ENCODE measurements around the gene KRTAP17-1. TPM values are rescaled to one million over a fixed set of nuclear protein-coding genes. Genes with fewer than 3 reads are reported as not detected.
"Not testable (repeated sequence)": the region's sequence is repeated elsewhere in the genome, so short reads cannot be mapped to it uniquely, and the experiment has no call there.

Gene KRTAP17-1
- total RNA-seq, 1 experiment from 2014 or later = not detected

DNA sequence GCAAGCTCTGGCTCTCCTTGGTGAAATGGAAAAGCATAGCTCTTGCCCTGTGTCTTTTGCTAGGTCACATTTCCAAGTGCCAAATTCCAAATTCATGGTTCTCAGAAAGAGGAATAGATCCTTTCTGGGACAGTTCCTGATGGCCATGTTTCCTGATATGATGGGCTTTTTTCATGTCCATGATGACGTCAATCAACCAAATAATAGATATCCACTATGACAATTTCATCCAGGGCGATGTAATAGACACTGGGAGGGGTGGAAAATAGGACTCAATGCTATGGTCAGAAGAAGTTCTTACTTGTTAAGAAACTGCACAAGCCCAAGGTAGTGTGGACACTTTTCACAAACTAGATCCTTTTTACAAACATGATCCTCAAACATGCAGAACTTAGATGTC is 35.7 kb upstream of the KRTAP17-1 start:
- no peaks in the 10 kb centered on the region for H3K27me3 ChIP-seq (ENCODE audit: insufficient read depth, low read length)
- no peaks in the 10 kb centered on the region; a peak in 1 of 5 replicates for H3K9me3 Mint-ChIP-seq
- H3K36me3 Mint-ChIP-seq (ENCODE audit: insufficient read depth in 1 of 3, low read depth in 3 of 3) = no peaks in the 10 kb centered on the region
- no peak overlapping the region for H2BK12ac ChIP-seq (ENCODE audit: insufficient read length, low read depth, low read length)
- H3K27me3 Mint-ChIP-seq (ENCODE audit: low read depth) = peaks cover 9% of the 10 kb centered on the region
- no peak overlapping the region for H4K5ac ChIP-seq (ENCODE audit: insufficient read length, low read depth, low read length)
- H3K79me1 ChIP-seq (ENCODE audit: insufficient read depth, low read depth, low read length, poor library complexity, severe bottlenecking) = no peaks in the 10 kb centered on the region
- H3K14ac ChIP-seq (ENCODE audit: insufficient read depth, low read length) = no peak overlapping the region
- H2BK20ac ChIP-seq (ENCODE audit: low read depth, low read length, poor library complexity, severe bottlenecking) = no peak overlapping the region
- H3K18ac ChIP-seq (ENCODE audit: insufficient read length, low read depth, low read length) = no peak overlapping the region
- WGBS (ENCODE audit: extremely low coverage, insufficient read length, low lambda C conversion rate) = no CpG with 5 or more reads among the region's 2 CpGs
- H2AFZ ChIP-seq (ENCODE audit: low read length) = no peak overlapping the region
- H4K8ac ChIP-seq (replicated peaks; ENCODE audit: insufficient read length, low read depth, low read length) = no peak overlapping the region
- no peaks in the 10 kb centered on the region for H3K4me1 ChIP-seq (ENCODE audit: insufficient read depth, low read length)
- no peak overlapping the region for H2BK15ac ChIP-seq (ENCODE audit: low read depth, low read length)
- no peak overlapping the region for H3T11ph ChIP-seq (ENCODE audit: low read length)
- no peak overlapping the region for H2AK5ac ChIP-seq (ENCODE audit: insufficient read length, low read length)
- TF ChIP-seq, protein P1, sequence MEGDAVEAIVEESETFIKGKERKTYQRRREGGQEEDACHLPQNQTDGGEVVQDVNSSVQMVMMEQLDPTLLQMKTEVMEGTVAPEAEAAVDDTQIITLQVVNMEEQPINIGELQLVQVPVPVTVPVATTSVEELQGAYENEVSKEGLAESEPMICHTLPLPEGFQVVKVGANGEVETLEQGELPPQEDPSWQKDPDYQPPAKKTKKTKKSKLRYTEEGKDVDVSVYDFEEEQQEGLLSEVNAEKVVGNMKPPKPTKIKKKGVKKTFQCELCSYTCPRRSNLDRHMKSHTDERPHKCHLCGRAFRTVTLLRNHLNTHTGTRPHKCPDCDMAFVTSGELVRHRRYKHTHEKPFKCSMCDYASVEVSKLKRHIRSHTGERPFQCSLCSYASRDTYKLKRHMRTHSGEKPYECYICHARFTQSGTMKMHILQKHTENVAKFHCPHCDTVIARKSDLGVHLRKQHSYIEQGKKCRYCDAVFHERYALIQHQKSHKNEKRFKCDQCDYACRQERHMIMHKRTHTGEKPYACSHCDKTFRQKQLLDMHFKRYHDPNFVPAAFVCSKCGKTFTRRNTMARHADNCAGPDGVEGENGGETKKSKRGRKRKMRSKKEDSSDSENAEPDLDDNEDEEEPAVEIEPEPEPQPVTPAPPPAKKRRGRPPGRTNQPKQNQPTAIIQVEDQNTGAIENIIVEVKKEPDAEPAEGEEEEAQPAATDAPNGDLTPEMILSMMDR (conservative IDR thresholded peaks at IDR 0.05) = no peak
- no peaks in the 10 kb centered on the region for H3K23me2 ChIP-seq (ENCODE audit: insufficient read length, low read depth, low read length, poor library complexity, severe bottlenecking)
- no peaks in the 10 kb centered on the region for H3K4me1 Mint-ChIP-seq
- H3K56ac ChIP-seq (ENCODE audit: insufficient read length, low read depth, low read length) = no peak overlapping the region
- no peak overlapping the region for H3K27ac Mint-ChIP-seq
- no peaks in the 10 kb centered on the region for H4K20me1 ChIP-seq (ENCODE audit: control insufficient read depth, insufficient read depth, insufficient read length)
- H2BK120ac ChIP-seq (ENCODE audit: low read depth, low read length, poor library complexity, severe bottlenecking) = no peak overlapping the region
- no peak overlapping the region for H3K4ac ChIP-seq (ENCODE audit: low read depth, low read length)
- H4K91ac ChIP-seq (ENCODE audit: insufficient read length, low read depth, low read length) = no peak overlapping the region
- no peak overlapping the region for H2BK5ac ChIP-seq (ENCODE audit: insufficient read length, low read length)
- H3K23ac ChIP-seq (ENCODE audit: insufficient read length, low read depth, low read length) = no peak overlapping the region
- no peak overlapping the region for H3K4me2 ChIP-seq (ENCODE audit: insufficient read depth, insufficient read length, low read length)
- H3K27ac ChIP-seq (ENCODE audit: insufficient read length, low read depth, low read length) = no peak overlapping the region
- H3K9me3 ChIP-seq (ENCODE audit: control insufficient read depth, low read depth, low read length) = no peaks in the 10 kb centered on the region
- DNase-seq = no peak
- no peak overlapping the region for H3K4me3 Mint-ChIP-seq
- H3K9ac ChIP-seq (ENCODE audit: extremely low read depth, insufficient read length, low read length) = no peak overlapping the region
- no peaks in the 10 kb centered on the region for H3K79me2 ChIP-seq (ENCODE audit: insufficient read depth, low read length)

DNA sequence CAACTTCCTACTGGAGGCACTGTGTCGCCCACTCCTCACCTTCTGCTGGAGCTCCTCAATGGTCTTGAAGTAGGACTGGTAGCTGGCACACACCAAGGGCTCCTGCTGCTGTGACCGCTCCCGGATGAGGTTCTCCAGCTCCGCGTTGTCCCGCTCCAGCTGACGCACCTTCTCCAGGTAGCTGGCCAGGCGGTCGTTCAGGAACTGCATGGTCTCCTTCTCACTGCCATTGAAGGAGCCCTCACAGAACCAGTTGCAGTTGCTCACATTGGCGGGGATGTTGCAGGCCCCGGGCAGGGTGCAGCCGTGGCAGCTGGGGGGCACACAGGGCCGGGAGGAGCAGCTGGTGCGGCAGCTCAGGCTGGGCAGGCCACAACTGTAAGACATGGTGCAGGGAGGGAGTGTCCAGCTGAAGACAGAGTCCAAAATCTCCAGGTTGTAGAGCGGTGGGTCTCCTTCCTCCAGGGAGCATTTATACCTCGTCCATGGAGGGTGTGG is 34.9 kb upstream of the KRTAP17-1 start, which contains the start of gene KRT33A:
KRT33A (minus strand) TSS at position 448 of the 498 bp plus-strand sequence; CDS start at position 387, 61 bp downstream.
- H3K23ac ChIP-seq (ENCODE audit: insufficient read length, low read depth, low read length); H3K4me2 ChIP-seq (ENCODE audit: insufficient read depth, insufficient read length, low read length); H3K4me1 ChIP-seq (ENCODE audit: insufficient read depth, low read length); H3K9ac ChIP-seq (ENCODE audit: extremely low read depth, insufficient read length, low read length); H2BK12ac ChIP-seq (ENCODE audit: insufficient read length, low read depth, low read length); H3K56ac ChIP-seq (ENCODE audit: insufficient read length, low read depth, low read length); H3T11ph ChIP-seq (ENCODE audit: low read length); H2BK20ac ChIP-seq (ENCODE audit: low read depth, low read length, poor library complexity, severe bottlenecking); H3K18ac ChIP-seq (ENCODE audit: insufficient read length, low read depth, low read length); H3K4me1 Mint-ChIP-seq; H2BK15ac ChIP-seq (ENCODE audit: low read depth, low read length); H3K4ac ChIP-seq (ENCODE audit: low read depth, low read length); H3K9me3 Mint-ChIP-seq; H3K79me2 ChIP-seq (ENCODE audit: insufficient read depth, low read length); H2BK120ac ChIP-seq (ENCODE audit: low read depth, low read length, poor library complexity, severe bottlenecking); H3K27me3 ChIP-seq (ENCODE audit: insufficient read depth, low read length); H3K23me2 ChIP-seq (ENCODE audit: insufficient read length, low read depth, low read length, poor library complexity, severe bottlenecking); H3K79me1 ChIP-seq (ENCODE audit: insufficient read depth, low read depth, low read length, poor library complexity, severe bottlenecking); H4K91ac ChIP-seq (ENCODE audit: insufficient read length, low read depth, low read length); H3K4me3 Mint-ChIP-seq; H3K14ac ChIP-seq (ENCODE audit: insufficient read depth, low read length); DNase-seq; H4K8ac ChIP-seq (replicated peaks; ENCODE audit: insufficient read length, low read depth, low read length); H4K5ac ChIP-seq (ENCODE audit: insufficient read length, low read depth, low read length); H4K20me1 ChIP-seq (ENCODE audit: control insufficient read depth, insufficient read depth, insufficient read length); H3K36me3 Mint-ChIP-seq (ENCODE audit: insufficient read depth in 1 of 3, low read depth in 3 of 3); H2BK5ac ChIP-seq (ENCODE audit: insufficient read length, low read length); H3K27ac Mint-ChIP-seq; H2AK5ac ChIP-seq (ENCODE audit: insufficient read length, low read length); H3K27ac ChIP-seq (ENCODE audit: insufficient read length, low read depth, low read length); H3K27me3 Mint-ChIP-seq (ENCODE audit: low read depth); H3K9me3 ChIP-seq (ENCODE audit: control insufficient read depth, low read depth, low read length); H2AFZ ChIP-seq (ENCODE audit: low read length): not testable (repeated sequence)
- WGBS (ENCODE audit: extremely low coverage, insufficient read length, low lambda C conversion rate) = no CpG with 5 or more reads among the region's 16 CpGs

Measured in H9 (cell line).